WTC11 (cell line): ENCODE measurements around the gene MAP7. TPM values are rescaled to one million over a fixed set of nuclear protein-coding genes. Genes with fewer than 3 reads are reported as not detected.

Experiments
- ATAC-seq: fragments of 200-7000 bp; cut with Tn5 transposase; 2 replicates; pipeline ENCODE4 v1.10.0; 2021; ENCODE audit warnings: mild to moderate bottlenecking, moderate library complexity
- CTCF ChIA-PET: fragments of 300-600 bp; sonication (Branson Sonifier 250); formaldehyde crosslinking; loops from one replicate; lab custom pipeline; 2021; ENCODE audit warnings: antibody characterized with exemption; lab: Charles Lee
- POLR2A ChIA-PET: fragments of 350-600 bp; sonication (Branson Sonifier 250); formaldehyde crosslinking; loops from one replicate; lab custom pipeline; 2021; ENCODE audit warnings: antibody characterized with exemption; lab: Charles Lee
- DNase-seq: peaks from one replicate; pipeline ENCODE4 v3.0.0; 2021; ENCODE audit warnings: low spot score
- H3K27ac Mint-ChIP-seq: 2 replicates; pipeline ENCODE4 v1.8.0; 2021; ENCODE audit warnings: mixed read lengths
- H3K27me3 Mint-ChIP-seq: 2 replicates; pipeline ENCODE4 v1.8.0; 2021; ENCODE audit warnings: low read depth, mild to moderate bottlenecking, moderate library complexity, mixed read lengths
- H3K36me3 Mint-ChIP-seq: 2 replicates; pipeline ENCODE4 v1.8.0; 2021; ENCODE audit warnings: mixed read lengths
- H3K4me1 Mint-ChIP-seq: 2 replicates; pipeline ENCODE4 v1.8.0; 2022; ENCODE audit warnings: mixed read lengths
- H3K4me3 Mint-ChIP-seq: 2 replicates; pipeline ENCODE4 v1.8.0; 2021; ENCODE audit warnings: mild to moderate bottlenecking, moderate library complexity, mixed read lengths
- H3K9me3 Mint-ChIP-seq: 2 replicates; pipeline ENCODE4 v1.8.0; 2021; ENCODE audit warnings: mixed read lengths
- ARID4B ChIP-seq: sonication (generic); formaldehyde crosslinking; IDR thresholded peaks from 2 replicates; pipeline ENCODE4 v1.8.0; 2023; ENCODE audit warnings: missing genetic modification reagents, mild to moderate bottlenecking, borderline replicate concordance
- ATF6 ChIP-seq: sonication (generic); formaldehyde crosslinking; IDR thresholded peaks from 2 replicates; pipeline ENCODE4 v1.8.1; 2023; ENCODE audit warnings: mild to moderate bottlenecking, missing genetic modification reagents
- CREM ChIP-seq: sonication (generic); formaldehyde crosslinking; IDR thresholded peaks from 2 replicates; pipeline ENCODE4 v1.8.1; 2022; ENCODE audit warnings: mild to moderate bottlenecking, missing genetic modification reagents, moderate library complexity
- FOXJ3 ChIP-seq: sonication (generic); formaldehyde crosslinking; IDR thresholded peaks from 2 replicates; pipeline ENCODE4 v1.9.0; 2021; ENCODE audit warnings: missing genetic modification reagents, mild to moderate bottlenecking, borderline replicate concordance
- FOXK1 ChIP-seq: sonication (generic); formaldehyde crosslinking; IDR thresholded peaks from 2 replicates; pipeline ENCODE4 v1.8.0; 2022; ENCODE audit warnings: mild to moderate bottlenecking, moderate library complexity, missing genetic modification reagents
- GABPB1 ChIP-seq: sonication (generic); formaldehyde crosslinking; IDR thresholded peaks from 2 replicates; pipeline ENCODE4 v1.8.1; 2023; ENCODE audit warnings: mild to moderate bottlenecking, missing genetic modification reagents
- GRHL2 ChIP-seq: fragments of 250-450 bp; sonication (Bioruptor Pico); IDR thresholded peaks from 2 replicates; pipeline ENCODE4 v1.8.0; 2022; ENCODE audit warnings: mild to moderate bottlenecking, moderate library complexity; ENCODE audit not compliant: insufficient replicate concordance, severe bottlenecking
- GTF2I ChIP-seq: fragments of 250-450 bp; sonication (Bioruptor Pico); conservative IDR thresholded peaks from 2 replicates; pipeline ENCODE4 v1.4.0; 2021; ENCODE audit warnings: mild to moderate bottlenecking
- NR3C1 ChIP-seq: sonication (generic); formaldehyde crosslinking; conservative IDR thresholded peaks from 2 replicates; pipeline ENCODE4 v1.8.1; 2023; ENCODE audit warnings: low read depth, mild to moderate bottlenecking, missing genetic modification reagents
- PRDM15 ChIP-seq: sonication (generic); formaldehyde crosslinking; IDR thresholded peaks from 2 replicates; pipeline ENCODE4 v1.8.0; 2022; ENCODE audit warnings: missing genetic modification reagents
- PRRX2 ChIP-seq: fragments of 250-450 bp; sonication (Bioruptor Pico); IDR thresholded peaks from 2 replicates; pipeline ENCODE4 v1.8.0; 2021; ENCODE audit warnings: mild to moderate bottlenecking
- RELA ChIP-seq: sonication (generic); formaldehyde crosslinking; IDR thresholded peaks from 2 replicates; pipeline ENCODE4 v1.8.1; 2022; ENCODE audit warnings: missing genetic modification reagents, mild to moderate bottlenecking, borderline replicate concordance
- SP1 ChIP-seq: sonication (generic); formaldehyde crosslinking; conservative IDR thresholded peaks from 2 replicates; pipeline ENCODE4 v1.8.1; 2022; ENCODE audit warnings: missing genetic modification reagents
- TEAD4 ChIP-seq: sonication (generic); formaldehyde crosslinking; IDR thresholded peaks from 2 replicates; pipeline ENCODE4 v1.8.0; 2022; ENCODE audit warnings: mild to moderate bottlenecking, missing genetic modification reagents
- USF1 ChIP-seq: sonication (generic); formaldehyde crosslinking; IDR thresholded peaks from 2 replicates; pipeline ENCODE4 v1.8.0; 2022; ENCODE audit warnings: mild to moderate bottlenecking, missing genetic modification reagents
- ZBTB21 ChIP-seq: sonication (generic); formaldehyde crosslinking; IDR thresholded peaks from 2 replicates; pipeline ENCODE4 v1.8.1; 2023; ENCODE audit warnings: mild to moderate bottlenecking, missing genetic modification reagents, borderline replicate concordance
- ZNF232 ChIP-seq: sonication (generic); formaldehyde crosslinking; IDR thresholded peaks from 2 replicates; pipeline ENCODE4 v1.8.0; 2022; ENCODE audit warnings: mild to moderate bottlenecking, missing genetic modification reagents
- ZNF281 ChIP-seq: sonication (generic); formaldehyde crosslinking; IDR thresholded peaks from 2 replicates; pipeline ENCODE4 v1.8.0; 2023; ENCODE audit warnings: mild to moderate bottlenecking, missing genetic modification reagents
- ZNF396 ChIP-seq: fragments of 250-450 bp; sonication (Bioruptor Pico); IDR thresholded peaks from 2 replicates; pipeline ENCODE4 v1.8.0; 2021; ENCODE audit warnings: mild to moderate bottlenecking, moderate library complexity, borderline replicate concordance
- ZNF416 ChIP-seq: fragments of 250-450 bp; sonication (Bioruptor Pico); IDR thresholded peaks from 2 replicates; pipeline ENCODE4 v1.9.0; 2021; ENCODE audit warnings: mild to moderate bottlenecking, inconsistent platforms
- total RNA-seq: library from RNA; stranded (reverse); gene quantifications from 3 replicates; pipeline ENCODE4 v1.2.3, GENCODE V29; 2021

MAP7 gene
- total RNA-seq, 1 experiment from 2014 or later = 56.6 TPM

GRCh38 chr6:136486357-136486756 lies 63.9 kb downstream of the MAP7 start:
- DNase-seq (no peak), ATAC-seq (no peak)
- Mint-ChIP-seq H3K4me1 (peaks cover 19% of the 10 kb centered on the region), H3K4me3 (no peak overlapping the region), H3K9me3 (peaks cover 7% of the 10 kb centered on the region; the same call in 1 of the 2 replicates), H3K27me3 (no peaks in the 10 kb centered on the region), H3K36me3 (peaks cover 7% of the 10 kb centered on the region; the same call in 1 of the 2 replicates), H3K27ac (no peak overlapping the region)
- TF ChIP-seq NR3C1 (CRISPR knock-in tag) (no peak), PRDM15 (CRISPR knock-in tag) (no peak), ZNF232 (no peak), ARID4B (CRISPR knock-in tag) (no peak), USF1 (no peak), ZNF396 (CRISPR knock-in tag) (no peak), FOXJ3 (CRISPR knock-in tag) (no peak), TEAD4 (CRISPR knock-in tag) (no peak), GABPB1 (CRISPR knock-in tag) (no peak), PRRX2 (CRISPR knock-in tag) (no peak), CREM (CRISPR knock-in tag) (no peak), RELA (no peak)
- CTCF ChIA-PET = no interaction called here
- POLR2A ChIA-PET = no interaction called here

- no peak overlapping the region for H3K4me3 Mint-ChIP-seq
- H3K4me1 Mint-ChIP-seq = peaks cover 18% of the 10 kb centered on the region
- POLR2A ChIA-PET = no interaction called here
- peaks cover 21% of the 10 kb centered on the region for H3K9me3 Mint-ChIP-seq
- DNase-seq (no peak), ATAC-seq (no peak)
- H3K36me3 Mint-ChIP-seq = peaks cover 21% of the 10 kb centered on the region
- H3K27ac Mint-ChIP-seq = peak overlapping the region; percentile 38
- no peaks in the 10 kb centered on the region for H3K27me3 Mint-ChIP-seq
- CTCF ChIA-PET = no interaction called here
- no peak for TF ChIP-seq SP1 (CRISPR knock-in tag)
- no peak for TF ChIP-seq ZNF281 (CRISPR knock-in tag)
- TF ChIP-seq ZNF416 = no peak
- no peak for TF ChIP-seq ZBTB21 (CRISPR knock-in tag)
- TF ChIP-seq FOXK1 (CRISPR knock-in tag) = no peak
- TF ChIP-seq ATF6 (CRISPR knock-in tag) = no peak
- TF ChIP-seq FOXJ3 (CRISPR knock-in tag) = no peak
- no peak for TF ChIP-seq GTF2I (CRISPR knock-in tag)
- TF ChIP-seq GRHL2 (CRISPR knock-in tag) = no peak
Observed at GRCh38 chr6:136483906-136484305, 66.3 kb downstream of the MAP7 start.
